Duodenal mucosa (tissue), 2 donors: ENCODE data around the gene PGM3.

Experiments
- H3K27ac ChIP-seq: one replicate; pipeline ENCODE4 v1.7.0; 2013; ENCODE audit warnings: low read depth, low read length
- H3K27me3 ChIP-seq, 2 donors: one replicate each; pipeline ENCODE4 v1.7.0; 2013; ENCODE audit warnings: low read length in 2 of 2, control low read depth in 1 of 2; ENCODE audit not compliant: insufficient read depth in 2 of 2, control insufficient read depth in 1 of 2
- H3K36me3 ChIP-seq, 2 donors: one replicate each; pipeline ENCODE4 v1.7.0; 2013; ENCODE audit warnings: low read length in 2 of 2, control low read depth in 1 of 2; ENCODE audit not compliant: insufficient read depth in 2 of 2, control insufficient read depth in 1 of 2
- H3K4me1 ChIP-seq, 2 donors: one replicate each; pipeline ENCODE4 v1.7.0; 2013; ENCODE audit warnings: low read length in 2 of 2, control low read depth in 1 of 2; ENCODE audit not compliant: insufficient read depth in 2 of 2, control insufficient read depth in 1 of 2
- H3K4me3 ChIP-seq, 2 donors: one replicate each; pipeline ENCODE4 v1.7.0; 2013; ENCODE audit warnings: low read length in 2 of 2, low read depth in 1 of 2
- H3K9ac ChIP-seq, 2 donors: one replicate each; pipeline ENCODE4 v1.7.0; 2013; ENCODE audit warnings: low read length in 2 of 2, low read depth in 1 of 2
- H3K9me3 ChIP-seq, 2 donors: one replicate each; pipeline ENCODE4 v1.7.0; 2013; ENCODE audit warnings: low read length in 2 of 2, control low read depth in 1 of 2; ENCODE audit not compliant: control insufficient read depth in 1 of 2

Gene PGM3

DNA sequence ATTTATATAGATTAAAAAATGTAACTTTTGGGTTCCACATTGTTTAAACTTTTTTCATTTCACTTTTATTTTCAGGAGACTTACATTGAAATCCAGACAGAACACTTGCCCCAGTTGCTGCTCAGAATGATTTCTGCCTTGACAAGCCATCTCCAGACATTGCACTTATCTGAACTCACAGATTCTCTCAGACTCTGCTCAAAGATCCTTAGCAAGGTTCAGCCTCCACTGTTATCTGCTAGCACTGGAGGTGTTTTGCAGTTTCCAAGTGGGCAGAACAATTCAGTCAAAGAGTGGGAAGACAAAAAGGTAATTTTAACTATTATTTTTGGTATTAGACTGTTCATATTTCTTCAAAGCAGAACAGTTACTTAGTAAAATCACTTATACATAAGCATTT is 67.6 kb downstream of the PGM3 start:
- Histone ChIP-seq H3K9me3 (no peaks in the 10 kb centered on the region), H3K4me1 (no peaks in the 10 kb centered on the region), H3K36me3 (peaks cover 42 to 78% of the 10 kb centered on the region in 2 donors), H3K4me3 (no peak overlapping the region), H3K9ac (no peak overlapping the region), H3K27ac (no peak overlapping the region), H3K27me3 (no peaks in the 10 kb centered on the region)

DNA sequence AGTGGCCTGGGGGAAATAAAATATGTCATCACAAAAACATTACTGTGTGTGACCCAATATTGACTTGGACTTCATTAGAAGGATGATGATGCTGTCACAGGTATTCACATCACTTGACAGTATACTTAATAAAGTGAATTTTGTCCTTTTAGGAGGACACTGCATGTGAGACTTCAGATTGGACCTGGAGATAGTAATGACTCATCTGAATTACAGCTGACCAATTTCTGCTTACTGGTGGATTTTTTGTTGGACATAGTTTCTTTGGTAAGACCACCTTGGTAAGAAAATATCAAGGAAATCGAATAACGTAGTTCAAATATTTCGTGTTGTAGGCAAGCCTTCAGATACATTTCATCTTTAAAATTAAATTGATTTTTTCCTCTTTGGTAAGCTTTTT is 68.5 kb downstream of the PGM3 start:
- H3K4me3 ChIP-seq = no peak overlapping the region
- peaks cover 40 to 74% of the 10 kb centered on the region in 2 donors for H3K36me3 ChIP-seq
- no peak overlapping the region for H3K9ac ChIP-seq
- H3K4me1 ChIP-seq = no peaks in the 10 kb centered on the region
- H3K27ac ChIP-seq = no peak overlapping the region
- no peaks in the 10 kb centered on the region for H3K9me3 ChIP-seq
- no peaks in the 10 kb centered on the region for H3K27me3 ChIP-seq

DNA sequence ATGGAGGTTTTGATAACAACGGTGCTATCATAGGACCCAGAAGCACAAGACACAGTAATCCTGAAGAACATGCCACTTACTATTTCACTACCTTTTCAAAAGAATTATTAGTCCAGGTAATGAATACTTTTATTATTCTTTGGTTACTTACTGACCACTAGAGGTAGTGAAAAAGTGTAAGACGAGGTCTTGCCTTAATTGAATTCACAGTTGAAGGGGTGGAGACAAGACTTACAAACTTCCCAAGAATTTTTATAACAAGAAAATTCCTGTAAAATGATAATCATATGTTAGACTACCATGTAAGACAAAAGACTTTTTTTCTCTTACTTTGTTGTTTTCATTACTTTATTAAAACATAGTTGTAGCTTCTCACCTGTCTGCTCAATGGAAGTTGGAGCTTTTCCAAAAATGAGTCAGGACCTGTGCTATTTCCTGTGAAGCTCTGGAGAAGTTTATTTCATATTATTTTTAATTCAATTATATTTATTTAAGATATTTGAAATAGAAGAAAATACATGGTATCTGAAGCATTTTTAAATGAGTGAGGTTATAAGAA is 73.2 kb downstream of the PGM3 start:
- Histone ChIP-seq H3K4me3 (no peak overlapping the region), H3K27me3 (no peaks in the 10 kb centered on the region), H3K9ac (no peak overlapping the region), H3K36me3 (peaks cover 23 to 45% of the 10 kb centered on the region in 2 donors), H3K4me1 (no peaks in the 10 kb centered on the region), H3K9me3 (no peaks in the 10 kb centered on the region), H3K27ac (no peak overlapping the region)

DNA sequence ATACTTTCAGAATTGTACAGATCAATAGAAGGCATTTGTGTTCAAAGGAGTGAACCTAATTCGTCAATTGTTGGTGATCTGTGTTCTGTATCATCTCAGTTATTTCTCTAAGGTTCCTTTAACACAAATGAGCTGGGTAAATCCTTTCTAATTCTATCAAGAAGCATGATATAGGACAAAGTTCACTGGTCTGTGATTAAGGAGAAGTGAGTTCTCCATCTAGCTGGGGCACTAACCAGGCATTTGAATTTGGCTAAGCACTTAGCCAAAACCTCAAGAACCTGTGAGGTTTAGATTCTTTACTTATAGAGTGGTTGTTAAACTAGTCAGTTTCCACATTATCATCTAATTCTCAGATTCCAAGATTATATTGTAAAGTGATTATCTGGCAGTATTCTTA is 75.3 kb downstream of the PGM3 start:
- no peaks in the 10 kb centered on the region for H3K4me1 ChIP-seq
- H3K27me3 ChIP-seq = no peaks in the 10 kb centered on the region
- peaks cover 12 to 27% of the 10 kb centered on the region in 2 donors for H3K36me3 ChIP-seq
- no peak overlapping the region for H3K9ac ChIP-seq
- H3K4me3 ChIP-seq = no peak overlapping the region
- no peaks in the 10 kb centered on the region for H3K9me3 ChIP-seq
- no peak overlapping the region for H3K27ac ChIP-seq
